T-cell (primary cell): ENCODE measurements around the gene TEX51. TPM values are rescaled to one million over a fixed set of nuclear protein-coding genes. Genes with fewer than 3 reads are reported as not detected.

ENCODE experiments used
- ATAC-seq, 4 experiments: fragments of 200-7000 bp in 3 of 4; fragments of 150-1000 bp in 1 of 4; cut with Tn5 transposase; replicated peaks in 1 of 4; 1 replicate in 3 of 4; 2 replicates in 1 of 4; pipeline ENCODE4 v1.10.0; 2021; ENCODE audit warnings: moderate library complexity in 3 of 4, mild to moderate bottlenecking in 2 of 4, moderate number of reproducible peaks in 1 of 4
- CTCF ChIA-PET, 2 donors: fragments of 300-600 bp; sonication (Branson Sonifier 250); formaldehyde crosslinking; loops; one replicate each; lab custom pipeline; 2022; ENCODE audit warnings: antibody characterized with exemption in 2 of 2; lab: Charles Lee
- POLR2A ChIA-PET, 2 donors: fragments of 300-600 bp; sonication (Branson Sonifier 250); formaldehyde crosslinking; loops; one replicate each; lab custom pipeline; 2022; ENCODE audit warnings: antibody characterized with exemption in 2 of 2; lab: Charles Lee
- DNase-seq, 35 experiments: peaks; one replicate each; pipeline versions ENCODE4 v3.0.0 to v3.0.0-alpha.2; 2013 to 2023
- H3K27ac ChIP-seq: one replicate; pipeline ENCODE4 v1.5.1; 2013; ENCODE audit warnings: low read length
- H3K27me3 ChIP-seq, 2 experiments: replicated peaks in 1 of 2; 1 replicate in 1 of 2; 2 replicates in 1 of 2; pipeline versions ENCODE4 v1.6.1 to v1.7.0; 2013; ENCODE audit warnings: low read length in 1 of 2, mixed read lengths in 1 of 2; ENCODE audit not compliant: control insufficient read depth in 2 of 2, insufficient read depth in 2 of 2; ENCODE audit errors: extremely low read depth in 1 of 2
- H3K36me3 ChIP-seq, 2 donors: 1 replicate in 1 of 2; 2 replicates in 1 of 2; pipeline versions ENCODE4 v1.6.1 to v1.7.0; 2013; ENCODE audit warnings: low read length in 1 of 2; ENCODE audit not compliant: control insufficient read depth in 2 of 2, insufficient read depth in 1 of 2; ENCODE audit errors: extremely low read depth in 1 of 2
- H3K4me1 ChIP-seq, 2 experiments: 1 replicate in 1 of 2; 2 replicates in 1 of 2; pipeline versions ENCODE4 v1.6.1 to v1.7.0; 2013; ENCODE audit warnings: low read length in 2 of 2, mixed read lengths in 1 of 2; ENCODE audit not compliant: insufficient read depth in 2 of 2, control insufficient read depth in 1 of 2; ENCODE audit errors: extremely low read depth in 1 of 2
- H3K4me3 ChIP-seq, 2 donors: 1 replicate in 1 of 2; 2 replicates in 1 of 2; pipeline versions ENCODE4 v1.5.1 to v1.7.0; 2013; ENCODE audit warnings: mild to moderate bottlenecking in 2 of 2, low read length in 1 of 2, moderate library complexity in 1 of 2; ENCODE audit not compliant: control insufficient read depth in 1 of 2; ENCODE audit errors: extremely low read depth in 1 of 2
- H3K9me3 ChIP-seq: 2 replicates; pipeline ENCODE4 v1.7.0; 2013
- H3K27ac Mint-ChIP-seq, 2 donors: one replicate each; pipeline ENCODE4 v1.8.0; 2020 to 2021; ENCODE audit warnings: mild to moderate bottlenecking in 2 of 2, mixed read lengths in 2 of 2
- H3K27me3 Mint-ChIP-seq, 2 donors: one replicate each; pipeline ENCODE4 v1.8.0; 2021 to 2022; ENCODE audit warnings: mixed read lengths in 2 of 2
- H3K36me3 Mint-ChIP-seq: one replicate; pipeline ENCODE4 v1.8.0; 2021; ENCODE audit warnings: mixed read lengths
- H3K4me1 Mint-ChIP-seq, 3 donors: one replicate each; pipeline ENCODE4 v1.8.0; 2020 to 2022; ENCODE audit warnings: mixed read lengths in 3 of 3, mild to moderate bottlenecking in 1 of 3
- H3K4me3 Mint-ChIP-seq, 3 donors: one replicate each; pipeline ENCODE4 v1.8.0; 2020 to 2022; ENCODE audit warnings: mild to moderate bottlenecking in 3 of 3, mixed read lengths in 3 of 3, moderate library complexity in 3 of 3
- H3K9me3 Mint-ChIP-seq, 3 donors: one replicate each; pipeline ENCODE4 v1.8.0; 2020 to 2022; ENCODE audit warnings: mixed read lengths in 3 of 3
- WGBS: methylation state at CpG from one replicate; pipeline ENCODE4 v1.1.5; 2013; ENCODE audit warnings: missing lambda C conversion rate; ENCODE audit not compliant: insufficient coverage; 5-methylcytosine and 5-hydroxymethylcytosine counted together
- total RNA-seq, 35 experiments: library from RNA in 6 of 35; stranded (reverse) in 6 of 35; fragments of 120-200 nt in 1 of 35; gene quantifications; one replicate each; pipeline versions ENCODE4 v1.2.1 to v1.2.4 and lab custom pipeline; 2013 to 2026

Gene TEX51
- total RNA-seq, 5 donors from 2014 or later (not counting 1 experiment from before 2014, with no cell fraction given), result not detected

DNA sequence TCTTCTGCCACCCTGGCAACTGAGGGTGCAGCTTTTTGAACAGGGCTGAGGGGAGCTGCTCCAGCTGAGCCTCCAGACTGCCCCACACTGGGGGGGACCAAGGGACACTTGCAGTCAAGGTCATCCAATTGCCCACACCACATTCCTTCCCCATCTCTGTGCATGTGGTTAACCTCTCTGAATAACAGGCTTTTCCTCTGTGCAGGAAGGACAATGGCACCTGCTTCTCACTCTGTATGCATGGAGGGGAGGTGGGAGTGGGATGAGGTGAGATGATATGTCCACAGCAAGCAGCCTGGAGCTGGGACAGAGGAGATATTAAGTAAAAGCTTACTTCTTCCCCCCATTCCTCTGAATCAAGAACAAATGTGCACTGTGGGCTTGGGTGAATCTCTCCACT lies 39.1 kb upstream of the TEX51 start:
- Mint-ChIP-seq H3K36me3 (no peaks in the 10 kb centered on the region), H3K4me3 (no peak overlapping the region), H3K27me3 (peaks cover 18 to 24% of the 10 kb centered on the region in 2 donors), H3K27ac (no peak overlapping the region), H3K4me1 (no peaks in the 10 kb centered on the region), H3K9me3 (no peaks in the 10 kb centered on the region)
- Histone ChIP-seq H3K4me1 (no peaks in the 10 kb centered on the region), H3K36me3 (no peaks in the 10 kb centered on the region), H3K27ac (no peak overlapping the region), H3K27me3 (peaks cover 2 to 25% of the 10 kb centered on the region in 2 experiments), H3K4me3 (no peak overlapping the region), H3K9me3 (no peaks in the 10 kb centered on the region)
- POLR2A ChIA-PET, result no interaction called here
- ATAC-seq (no peak), DNase-seq (no peak)
- CTCF ChIA-PET, result no interaction called here

DNA sequence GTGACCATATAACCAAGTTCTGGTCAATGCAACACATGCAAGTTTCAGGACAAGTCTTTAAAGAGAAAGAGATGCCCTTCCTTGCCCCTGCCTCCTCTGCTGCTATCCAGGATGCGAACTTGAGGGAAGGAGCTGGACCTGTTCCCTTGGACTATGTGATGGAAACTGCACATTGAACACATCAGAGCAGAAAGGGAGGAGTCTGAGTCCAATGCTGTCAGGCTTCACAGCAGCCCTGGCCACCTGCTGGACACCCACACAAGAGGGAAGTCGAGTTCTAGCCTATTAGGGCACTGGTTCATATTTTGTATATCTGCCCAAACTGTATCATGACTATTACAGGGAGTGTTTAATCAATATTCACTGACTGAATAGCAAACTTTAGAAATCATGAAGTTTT lies 38.3 kb upstream of the TEX51 start:
- H3K4me1 Mint-ChIP-seq, result no peaks in the 10 kb centered on the region
- ChIA-PET CTCF (no interaction called here), POLR2A (no interaction called here)
- H3K27ac Mint-ChIP-seq, result no peak overlapping the region
- no peaks in the 10 kb centered on the region for H3K36me3 Mint-ChIP-seq
- Histone ChIP-seq H3K27me3 (peaks cover 2 to 25% of the 10 kb centered on the region in 2 experiments), H3K4me1 (no peaks in the 10 kb centered on the region), H3K36me3 (no peaks in the 10 kb centered on the region), H3K9me3 (no peaks in the 10 kb centered on the region), H3K27ac (no peak overlapping the region), H3K4me3 (no peak overlapping the region)
- peaks cover 18 to 24% of the 10 kb centered on the region in 2 donors for H3K27me3 Mint-ChIP-seq
- no peak for DNase-seq
- no peak for ATAC-seq
- H3K4me3 Mint-ChIP-seq, result no peak overlapping the region
- no CpG with 5 or more reads among the region's 2 CpGs for WGBS
- H3K9me3 Mint-ChIP-seq, result no peaks in the 10 kb centered on the region

DNA sequence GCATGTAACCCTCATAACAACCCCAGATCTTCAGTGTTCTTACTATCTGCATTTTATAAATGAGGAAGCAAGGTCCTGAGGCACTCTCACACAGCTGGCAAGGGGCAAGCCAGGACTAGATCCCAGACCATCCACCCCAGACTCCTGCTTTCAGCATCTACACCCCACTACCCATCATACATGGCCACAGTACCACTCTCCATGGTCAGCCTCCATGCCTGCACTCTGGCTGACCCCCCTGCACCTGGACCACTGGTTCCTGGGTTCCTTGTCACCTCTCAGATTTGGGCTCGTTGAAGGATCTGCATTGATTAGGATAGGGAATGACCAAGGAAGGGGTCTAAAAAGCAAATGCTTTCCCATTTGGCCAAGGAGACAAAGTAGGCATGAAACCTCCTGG lies 36.0 kb upstream of the TEX51 start:
- WGBS, result 64% methylated on average over 1 of the region's 1 CpG
- Mint-ChIP-seq H3K9me3 (peaks cover 2 to 4% (median 4%) of the 10 kb centered on the region in 3 donors), H3K27me3 (peaks cover 23 to 32% of the 10 kb centered on the region in 2 donors), H3K4me1 (no peaks in the 10 kb centered on the region), H3K36me3 (no peaks in the 10 kb centered on the region), H3K27ac (no peak overlapping the region), H3K4me3 (no peak overlapping the region)
- no peak for DNase-seq
- ATAC-seq, result no peak
- H3K27ac ChIP-seq, result no peak overlapping the region
- H3K4me1 ChIP-seq, result no peaks in the 10 kb centered on the region
- no peaks in the 10 kb centered on the region for H3K9me3 ChIP-seq
- ChIA-PET CTCF (no interaction called here), POLR2A (no interaction called here)
- H3K27me3 ChIP-seq, result peaks cover 2 to 15% of the 10 kb centered on the region in 2 experiments
- H3K4me3 ChIP-seq, result no peak overlapping the region
- no peaks in the 10 kb centered on the region for H3K36me3 ChIP-seq

DNA sequence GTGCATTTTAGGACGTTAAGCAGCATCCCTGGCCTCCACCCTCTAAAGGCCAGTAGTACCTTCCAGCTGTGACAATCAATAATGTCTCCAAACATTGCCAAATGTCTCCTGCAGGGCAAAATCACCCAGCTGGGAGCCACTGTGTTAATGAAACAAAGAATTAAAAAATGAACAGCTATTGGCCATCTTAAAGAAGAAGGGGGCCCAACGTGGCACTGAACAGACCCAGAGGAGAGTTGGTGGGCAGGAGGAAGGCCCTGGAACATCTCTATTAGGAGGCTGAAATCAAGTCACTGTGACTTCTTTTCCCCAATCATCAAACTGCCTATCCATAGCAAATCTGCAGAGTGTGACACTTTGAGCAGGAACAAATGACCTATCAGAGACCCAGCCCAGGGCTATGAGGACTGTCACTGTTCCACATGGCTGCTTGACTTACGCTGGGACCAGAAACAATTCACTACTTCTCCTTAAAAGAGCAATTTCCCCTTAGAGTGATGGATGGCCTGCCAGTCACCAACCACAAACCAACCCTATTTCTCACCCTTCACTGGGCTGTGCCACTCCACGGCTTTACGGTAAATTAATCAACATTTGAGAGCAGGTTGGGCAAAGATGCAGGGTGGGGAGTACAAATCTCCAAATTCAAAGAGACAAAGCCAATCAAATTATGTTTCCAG lies 35.2 kb upstream of the TEX51 start:
- Mint-ChIP-seq H3K27me3 (peaks cover 23 to 28% of the 10 kb centered on the region in 2 donors), H3K27ac (no peak overlapping the region), H3K4me3 (no peak overlapping the region), H3K36me3 (no peaks in the 10 kb centered on the region), H3K9me3 (peaks cover 2 to 4% (median 4%) of the 10 kb centered on the region in 3 donors), H3K4me1 (no peaks in the 10 kb centered on the region)
- no peaks in the 10 kb centered on the region for H3K36me3 ChIP-seq
- ChIA-PET CTCF (interaction anchor here in 1 of 2 donors (0.6 kb wide), 1 partner anchor 328 kb away, joined by 3 read pairs; no protein-coding TSS in a partner anchor), POLR2A (no interaction called here)
- H3K4me1 ChIP-seq, result no peaks in the 10 kb centered on the region
- H3K27ac ChIP-seq, result no peak overlapping the region
- peaks cover 2 to 12% of the 10 kb centered on the region in 2 experiments for H3K27me3 ChIP-seq
- no peaks in the 10 kb centered on the region for H3K9me3 ChIP-seq
- DNase-seq, result no peak
- ATAC-seq, result no peak
- H3K4me3 ChIP-seq, result no peak overlapping the region
- 0% methylated on average over 1 of the region's 5 CpGs for WGBS

DNA sequence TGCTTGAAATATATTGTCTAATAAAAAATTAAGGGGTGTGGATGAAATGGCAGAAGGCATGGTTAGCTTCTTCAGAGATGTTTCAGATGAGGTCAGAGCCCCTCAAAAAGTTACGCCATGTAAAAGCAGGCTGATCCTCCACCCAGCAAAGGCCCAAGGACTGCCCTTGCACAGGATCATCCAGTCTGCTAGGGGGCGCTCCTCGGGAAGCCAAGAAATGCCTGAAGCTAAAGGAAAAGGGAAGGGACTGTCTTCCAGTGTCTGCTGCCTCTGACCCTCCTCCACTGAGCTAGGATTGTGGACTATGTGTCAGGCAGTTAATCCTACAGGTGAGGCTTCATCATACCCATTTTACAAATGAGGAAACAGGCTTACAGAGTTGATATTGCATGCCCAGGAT lies 33.8 kb upstream of the TEX51 start:
- Histone ChIP-seq H3K4me1 (no peaks in the 10 kb centered on the region), H3K36me3 (no peaks in the 10 kb centered on the region), H3K27ac (no peak overlapping the region), H3K27me3 (peaks cover 2 to 5% of the 10 kb centered on the region in 2 experiments), H3K9me3 (no peaks in the 10 kb centered on the region), H3K4me3 (no peak overlapping the region)
- WGBS, result 82% methylated on average over 1 of the region's 3 CpGs
- POLR2A ChIA-PET, result no interaction called here
- Mint-ChIP-seq H3K4me3 (no peak overlapping the region), H3K27me3 (peaks cover 16% of the 10 kb centered on the region in 2 donors), H3K27ac (no peak overlapping the region), H3K4me1 (no peaks in the 10 kb centered on the region), H3K9me3 (peaks cover 2 to 6% (median 4%) of the 10 kb centered on the region in 3 donors), H3K36me3 (no peaks in the 10 kb centered on the region)
- DNase-seq, result no peak
- CTCF ChIA-PET, result no interaction called here
- ATAC-seq, result no peak

DNA sequence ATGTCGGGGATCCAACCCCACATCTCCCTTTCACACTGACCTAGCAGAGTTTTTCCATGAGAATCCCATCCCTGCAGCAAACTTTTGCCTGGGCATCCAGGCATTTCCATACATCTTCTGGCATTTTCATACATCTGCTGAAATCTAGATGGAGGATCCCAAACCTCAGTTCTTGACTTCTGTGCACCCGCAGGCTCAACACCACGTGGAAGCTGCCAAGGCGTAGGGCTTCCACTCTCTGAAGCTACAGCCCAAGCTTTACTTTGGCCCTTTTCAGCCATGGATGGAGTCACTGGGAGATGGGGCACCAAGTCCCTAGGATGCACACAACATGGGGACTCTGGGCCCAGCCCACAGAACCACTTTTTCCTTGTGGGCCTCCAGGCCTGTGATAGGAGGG lies 32.2 kb upstream of the TEX51 start:
- Mint-ChIP-seq H3K27ac (no peak overlapping the region), H3K4me1 (no peaks in the 10 kb centered on the region), H3K27me3 (peaks cover 12 to 16% of the 10 kb centered on the region in 2 donors), H3K36me3 (no peaks in the 10 kb centered on the region), H3K9me3 (peaks cover 2 to 6% (median 4%) of the 10 kb centered on the region in 3 donors), H3K4me3 (no peak overlapping the region)
- no peaks in the 10 kb centered on the region for H3K9me3 ChIP-seq
- H3K27me3 ChIP-seq, result peaks cover 0 to 3% of the 10 kb centered on the region in 2 experiments
- H3K36me3 ChIP-seq, result no peaks in the 10 kb centered on the region
- 92% methylated on average over 4 of the region's 4 CpGs for WGBS
- H3K27ac ChIP-seq, result no peak overlapping the region
- ATAC-seq (no peak), DNase-seq (no peak)
- H3K4me3 ChIP-seq, result no peak overlapping the region
- POLR2A ChIA-PET, result no interaction called here
- no peaks in the 10 kb centered on the region for H3K4me1 ChIP-seq
- CTCF ChIA-PET, result no interaction called here
